Cerebellar cortex (tissue), 1 donor: ENCODE measurements around the gene LCLAT1.
A peak's percentile ranks its signal among the peaks of the same experiment; 100 is the strongest.

Experiments
- DNase-seq: peaks from one replicate; pipeline ENCODE4 v3.0.0-alpha.2; 2015; ENCODE audit warnings: low spot score

Gene LCLAT1

DNA sequence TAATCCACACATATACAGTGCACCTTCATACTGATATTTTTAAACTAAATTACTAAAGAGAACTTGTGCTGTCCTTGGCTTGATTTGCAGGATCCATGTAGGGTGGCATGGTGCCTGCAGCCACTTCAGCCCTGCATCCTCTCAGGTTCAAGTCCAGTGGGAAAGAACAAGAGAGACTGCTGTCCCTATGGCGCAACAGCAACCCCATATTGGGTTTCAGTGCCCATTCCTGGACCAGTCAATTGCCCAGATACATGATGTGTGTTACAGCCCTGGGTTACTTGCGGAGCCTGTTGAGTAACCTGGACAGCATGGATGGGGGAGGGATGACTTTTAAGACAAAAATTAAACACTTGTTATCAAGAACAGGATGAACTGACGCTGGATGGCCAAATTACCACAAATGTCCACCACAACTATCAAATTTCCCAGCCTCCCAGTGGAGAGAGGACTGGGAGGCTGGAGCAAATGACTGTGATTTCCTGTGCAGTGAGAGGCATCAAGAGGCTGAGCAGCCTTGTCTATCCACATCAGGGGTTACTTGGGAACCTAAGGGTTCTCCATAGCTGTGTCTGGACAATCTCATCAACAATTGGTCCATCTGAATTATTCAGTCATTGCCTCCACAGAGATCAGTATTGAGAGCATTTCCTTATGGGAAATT is 198.2 kb downstream of the LCLAT1 start:
- no peak for DNase-seq

DNA sequence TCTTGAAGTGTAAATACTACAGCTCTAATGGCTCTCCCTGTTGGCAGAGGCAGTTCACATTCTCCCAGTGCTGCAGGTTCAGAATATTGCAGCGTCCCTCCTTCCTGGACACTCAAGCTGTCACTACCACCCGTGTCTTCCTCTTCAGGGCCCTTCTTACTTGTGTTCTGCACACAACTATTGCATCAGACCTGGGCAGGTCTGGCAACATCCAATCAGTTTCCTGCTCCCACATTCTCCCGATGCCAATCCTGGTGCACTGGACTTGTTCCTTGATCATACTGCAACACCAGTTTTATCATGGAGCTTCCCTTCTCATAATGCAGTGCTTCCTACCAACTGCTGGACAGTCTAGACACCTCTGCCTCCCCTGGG is 198.7 kb downstream of the LCLAT1 start:
- DNase-seq = no peak

DNA sequence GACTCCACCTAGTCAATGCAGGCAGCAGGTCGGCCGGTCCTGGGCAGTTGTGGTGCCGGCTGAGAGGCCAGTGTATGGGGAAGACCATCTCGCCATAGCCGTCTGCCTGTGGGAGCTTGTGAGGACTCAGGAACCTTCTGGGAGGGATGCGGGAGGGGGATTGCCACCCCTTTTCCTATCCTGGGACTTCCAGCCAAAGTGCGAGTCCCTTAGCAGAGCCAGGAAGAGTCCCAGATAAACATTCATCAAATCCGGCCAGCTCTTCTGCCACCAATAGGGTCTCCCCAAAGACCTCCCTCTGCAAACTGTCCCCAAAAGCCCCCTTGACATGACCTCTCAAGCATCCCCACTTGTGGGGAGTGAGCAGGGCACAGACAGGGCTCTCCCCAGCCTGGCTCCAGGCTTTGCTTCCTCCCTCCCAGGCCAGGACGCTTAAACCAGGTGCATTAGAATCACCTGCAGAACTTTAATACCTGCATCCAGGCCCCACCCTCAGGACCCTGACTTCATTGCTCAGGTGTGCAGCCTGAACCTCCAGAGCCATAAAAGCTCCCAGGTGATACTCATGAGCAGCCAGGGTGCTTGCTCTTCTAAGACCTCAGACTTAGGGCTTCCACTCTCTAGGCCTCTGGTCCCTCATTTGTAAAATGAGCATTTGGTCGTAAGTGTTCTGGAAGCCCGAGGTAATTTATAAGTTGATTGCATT is 200.9 kb downstream of the LCLAT1 start:
- no peak for DNase-seq

DNA sequence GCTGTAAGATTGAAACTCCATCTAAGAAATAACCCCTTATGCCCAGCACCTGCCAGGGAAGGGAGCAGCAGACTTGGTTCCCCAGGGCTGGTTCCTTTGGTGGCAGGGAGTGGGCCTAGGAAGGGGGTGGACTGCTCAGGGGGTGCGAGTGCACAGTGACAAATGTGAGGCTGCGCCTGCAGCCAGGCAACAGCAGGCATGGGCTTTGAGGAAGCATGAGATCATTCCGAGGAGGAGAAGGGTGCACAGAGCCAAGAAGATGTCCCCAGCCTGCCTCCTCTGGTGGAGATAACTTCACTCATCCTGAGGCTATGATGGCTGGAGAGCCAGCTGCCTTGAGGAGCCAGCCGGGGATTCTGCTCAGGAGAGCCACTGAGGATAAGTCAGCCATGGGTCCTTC is 202.2 kb downstream of the LCLAT1 start:
- DNase-seq = peak; percentile 33

DNA sequence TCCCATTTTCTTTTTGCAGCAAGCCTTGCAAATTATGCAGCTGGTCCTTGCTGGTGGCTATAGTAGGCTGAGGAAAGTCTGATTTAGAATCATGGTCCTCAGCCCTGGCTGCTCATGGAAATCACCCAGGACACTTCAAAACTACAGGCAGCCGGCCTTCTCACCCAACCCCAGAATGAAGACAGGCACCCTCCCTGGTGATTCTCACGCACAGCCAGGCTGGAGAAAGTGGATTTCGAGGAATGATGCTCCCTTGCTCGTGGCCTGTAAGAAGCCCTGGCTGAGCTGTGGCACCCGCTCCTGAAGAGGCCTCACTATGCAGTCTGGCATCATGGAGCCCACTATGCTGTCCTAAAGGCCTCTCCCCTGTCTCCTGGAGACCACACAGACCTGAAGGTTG is 202.8 kb downstream of the LCLAT1 start:
- no peak for DNase-seq

DNA sequence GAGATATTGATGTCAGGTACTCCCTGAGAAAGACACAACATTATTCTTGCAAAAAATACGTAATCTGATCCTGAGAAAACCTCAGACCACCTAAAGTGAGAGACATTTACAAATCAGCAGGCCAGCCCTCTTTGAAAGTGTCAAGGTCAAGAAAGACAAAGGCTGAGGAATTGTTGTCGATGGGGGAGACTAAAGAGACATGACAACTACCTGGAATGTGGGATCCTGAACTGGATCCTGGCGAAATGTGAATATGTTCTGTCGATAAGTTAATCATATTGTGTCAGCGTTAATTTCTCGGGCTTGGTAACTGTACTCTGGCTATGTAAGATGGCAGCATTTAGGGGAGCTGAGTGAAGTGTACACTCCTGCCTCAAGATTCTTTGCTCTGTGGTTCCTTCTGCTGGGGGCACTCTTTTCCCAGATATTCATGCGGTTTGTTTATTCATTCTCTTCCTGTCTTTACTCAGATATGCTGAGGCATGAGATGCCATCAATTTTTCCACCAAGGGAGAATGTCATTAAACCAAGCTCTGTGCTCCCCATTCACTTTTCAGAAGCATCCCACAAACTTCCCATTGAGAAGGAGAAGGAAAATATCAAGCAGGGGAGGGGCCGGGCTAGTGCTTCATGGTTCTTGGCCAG is 205.3 kb downstream of the LCLAT1 start:
- no peak for DNase-seq

DNA sequence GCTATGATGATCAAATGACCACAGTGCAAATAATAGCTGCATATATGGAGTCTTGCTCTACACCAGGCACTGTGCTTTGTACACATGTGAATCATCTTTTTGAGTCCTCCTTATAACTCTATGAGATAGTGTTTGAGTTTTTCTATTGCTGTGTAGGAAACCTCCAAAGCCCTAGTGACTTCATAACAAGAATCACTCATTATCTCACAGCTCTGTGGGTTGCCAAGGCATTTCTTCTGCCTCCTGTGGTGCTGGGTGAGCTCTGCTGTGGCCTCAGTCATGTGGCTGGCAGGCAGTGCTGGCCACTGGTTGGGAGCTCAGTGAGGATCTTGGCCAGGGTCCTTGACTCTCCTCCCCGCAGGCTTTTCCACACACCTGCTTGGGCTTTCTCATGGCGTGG is 206.8 kb downstream of the LCLAT1 start:
- DNase-seq = no peak

DNA sequence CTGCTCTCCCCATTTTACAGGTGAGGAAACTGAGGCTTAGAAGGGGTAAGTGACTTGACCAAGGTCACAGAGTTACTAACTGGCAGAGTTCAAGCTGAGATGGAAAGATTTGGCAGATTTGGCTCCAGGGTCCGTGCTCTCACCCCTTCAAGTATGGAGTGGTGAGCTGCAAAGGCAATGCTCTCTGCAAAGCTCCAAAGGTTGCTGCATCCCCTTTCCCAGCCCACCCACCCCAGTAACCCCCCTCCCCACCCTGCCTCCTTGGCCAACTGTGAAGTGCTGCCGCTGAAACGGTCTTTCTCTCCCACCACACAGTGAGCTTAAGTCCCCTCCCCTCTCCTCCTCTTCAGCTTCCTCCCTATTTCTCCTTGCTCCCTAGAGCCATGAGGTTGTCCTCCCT is 207.4 kb downstream of the LCLAT1 start:
- DNase-seq = no peak

DNA sequence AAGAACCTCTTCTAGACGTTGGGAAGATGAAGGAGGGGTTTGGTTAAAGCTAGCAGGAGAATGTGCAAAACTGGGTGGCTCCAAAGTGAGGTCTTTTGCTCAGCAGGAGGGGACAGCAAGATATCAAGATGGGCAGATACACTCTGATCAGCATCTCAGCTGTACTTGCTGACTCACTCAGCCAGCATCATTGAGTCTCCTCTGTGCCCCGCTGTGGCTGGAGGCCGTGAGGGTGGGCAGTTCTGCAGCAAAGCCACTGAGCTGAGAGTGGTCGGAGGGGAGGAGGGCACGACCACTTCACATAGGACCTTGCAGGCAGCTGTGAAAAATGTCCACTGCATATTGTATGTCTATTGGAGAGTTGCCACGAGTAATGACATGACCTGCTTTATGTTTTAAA is 208.2 kb downstream of the LCLAT1 start:
- DNase-seq = no peak

DNA sequence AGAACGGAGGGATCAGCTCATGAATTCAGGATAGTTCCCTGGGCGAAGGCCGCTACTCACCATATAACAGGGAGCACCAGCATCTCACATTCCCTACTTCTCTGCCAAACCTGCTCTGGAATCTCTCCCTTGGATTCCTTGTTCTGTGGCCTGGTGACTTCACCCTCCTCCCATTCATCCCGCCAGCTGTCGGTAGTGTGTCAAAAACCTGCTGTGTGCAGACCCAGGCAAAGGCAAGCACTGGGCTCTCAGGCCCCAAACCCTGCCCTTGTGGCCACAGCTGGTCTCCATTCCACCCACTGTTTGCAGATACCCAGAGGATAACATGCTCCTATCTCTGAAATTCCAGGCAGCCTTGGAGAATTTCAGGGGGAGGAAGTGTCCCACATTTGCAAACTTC is 208.6 kb downstream of the LCLAT1 start:
- no peak for DNase-seq

DNA sequence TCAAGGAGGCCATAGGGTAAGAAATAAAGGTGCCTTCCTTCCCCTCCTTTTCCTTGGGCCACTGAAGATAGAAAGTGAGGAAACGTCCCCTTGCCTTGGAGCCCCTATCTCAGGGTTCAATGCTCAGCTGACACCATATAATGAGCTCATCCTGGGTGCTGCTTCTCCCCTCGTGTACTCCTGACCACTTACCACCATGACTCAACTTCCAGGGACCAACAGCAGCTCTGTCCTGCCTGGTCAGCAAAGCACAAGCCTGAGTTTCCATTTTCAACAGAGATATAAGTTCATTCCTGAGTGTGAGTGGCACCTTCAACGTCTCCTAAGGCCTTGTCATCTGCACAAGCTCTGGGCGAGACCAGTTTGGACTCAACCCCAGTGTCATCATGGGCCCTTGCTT is 209.0 kb downstream of the LCLAT1 start:
- DNase-seq = no peak

DNA sequence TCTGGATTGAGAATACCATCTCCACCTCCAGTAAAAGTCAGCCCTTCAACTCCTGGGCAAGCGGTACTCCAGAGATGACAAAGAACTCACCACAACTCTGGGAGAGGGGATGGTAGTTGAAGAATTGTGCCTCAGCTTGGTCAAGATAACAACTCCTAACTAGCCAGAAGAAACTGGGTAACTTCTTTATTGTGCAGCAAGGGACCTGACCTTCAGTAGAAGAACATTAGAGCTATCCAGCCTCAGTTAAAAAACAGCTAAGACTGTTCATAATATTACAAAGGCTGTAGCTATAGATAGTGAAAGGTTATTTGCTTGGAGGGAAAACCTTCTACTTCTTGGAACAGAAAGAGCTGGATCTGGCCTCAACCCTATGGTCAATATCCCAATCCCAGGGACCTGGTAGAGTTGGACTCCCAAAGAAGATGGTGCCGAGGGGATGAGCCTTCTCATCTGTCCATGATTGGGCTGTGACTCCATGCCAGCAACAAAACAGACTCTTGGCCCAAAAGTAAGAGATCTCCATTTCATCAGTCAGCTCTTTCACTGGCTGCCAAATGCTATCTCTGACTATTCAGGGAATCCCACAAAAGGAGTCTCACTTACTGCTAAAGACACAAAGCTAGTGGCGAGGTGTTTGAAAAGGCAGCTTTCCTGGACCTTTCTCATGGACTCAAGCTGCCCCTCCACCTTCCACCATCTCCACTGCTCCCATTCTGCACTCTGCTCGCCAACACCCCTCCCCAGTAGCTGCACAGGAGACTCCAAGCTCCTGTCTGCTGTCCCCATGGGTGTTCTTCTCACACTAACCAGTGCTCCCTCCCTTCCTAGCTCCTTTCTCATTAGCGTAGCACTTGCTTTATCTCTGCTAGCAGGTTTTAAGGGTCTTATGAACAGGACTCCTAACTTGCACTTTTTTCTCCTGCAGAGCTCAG is 214.4 kb downstream of the LCLAT1 start:
- no peak for DNase-seq

DNA sequence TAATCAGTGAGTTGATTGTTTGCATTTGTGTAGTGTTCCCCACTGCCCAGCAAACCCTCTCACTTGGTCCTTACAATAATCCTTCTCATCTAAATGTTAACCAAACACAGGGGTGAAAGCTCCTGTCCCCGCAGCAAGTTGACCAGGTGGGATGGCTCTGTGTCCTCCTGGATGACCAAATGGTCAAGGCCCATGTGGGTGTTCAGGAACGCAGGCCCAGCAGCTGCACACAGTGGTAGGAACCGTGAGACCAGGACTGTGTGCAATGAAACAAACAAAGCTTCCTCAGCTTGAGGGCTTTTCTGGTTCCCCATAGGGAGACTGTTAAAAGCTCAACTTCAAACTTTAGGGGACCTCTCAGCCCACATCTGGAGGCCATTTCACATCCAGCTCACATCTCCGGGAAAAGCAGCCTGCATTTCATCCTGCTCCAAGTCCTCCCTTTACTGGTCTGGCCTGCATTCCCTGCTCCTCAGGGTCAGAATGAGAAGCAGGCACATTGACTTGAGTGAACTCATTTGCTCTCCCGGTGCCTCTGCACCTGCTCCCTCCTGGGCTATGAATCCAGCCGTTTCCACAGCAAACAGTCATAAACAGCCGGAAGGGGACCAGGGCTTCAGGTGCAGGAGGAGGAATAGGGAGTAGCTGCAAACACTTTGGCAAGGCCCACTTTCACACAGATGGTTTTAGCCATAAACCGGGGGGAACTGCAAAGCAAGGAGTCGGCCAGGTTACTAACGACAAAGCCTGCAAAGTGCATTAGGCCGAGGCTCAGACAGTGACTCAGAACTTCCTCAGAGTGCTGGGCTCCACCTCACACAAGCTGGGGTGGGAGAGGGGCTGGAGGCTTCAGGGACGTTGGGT is 215.5 kb downstream of the LCLAT1 start:
- no peak for DNase-seq

DNA sequence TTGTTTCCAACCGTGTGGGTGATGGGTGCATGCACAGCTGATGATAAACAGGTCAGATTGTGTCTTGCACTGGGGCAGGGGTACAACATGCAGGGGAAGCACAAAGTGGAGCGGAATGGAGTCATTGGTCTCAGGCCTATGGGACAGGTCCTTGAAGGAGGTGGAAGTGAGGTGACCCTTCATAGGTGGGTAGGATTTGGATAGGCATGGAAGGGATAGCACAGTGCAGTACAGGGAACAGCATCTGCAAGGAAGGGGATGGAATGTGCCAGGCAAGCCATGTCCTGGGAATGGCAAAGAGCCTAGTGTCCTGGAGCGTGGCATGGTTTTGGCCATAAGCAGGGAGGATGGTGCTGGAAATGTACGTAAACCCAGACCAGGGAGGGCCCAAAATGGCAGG is 216.3 kb downstream of the LCLAT1 start:
- no peak for DNase-seq

DNA sequence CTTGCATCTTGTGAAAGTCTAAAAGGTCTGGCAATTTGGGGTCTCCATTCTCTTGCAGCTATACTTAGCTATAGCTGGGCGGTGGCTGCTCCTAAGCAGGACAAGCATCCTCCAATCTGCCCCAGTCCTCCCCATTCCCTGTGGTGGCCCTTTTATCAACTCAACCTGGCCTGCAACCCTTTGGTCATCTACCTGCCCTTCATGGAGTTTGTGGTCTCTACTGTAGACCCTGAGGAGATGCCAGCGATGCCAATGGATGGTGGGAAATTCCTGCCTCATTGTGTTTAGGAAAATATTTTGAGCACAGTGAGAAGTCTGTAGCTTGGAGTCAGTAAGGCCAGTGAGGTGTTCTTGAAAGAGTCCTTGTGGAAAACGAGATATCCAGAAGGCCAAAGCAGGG is 216.8 kb downstream of the LCLAT1 start:
- DNase-seq = no peak

DNA sequence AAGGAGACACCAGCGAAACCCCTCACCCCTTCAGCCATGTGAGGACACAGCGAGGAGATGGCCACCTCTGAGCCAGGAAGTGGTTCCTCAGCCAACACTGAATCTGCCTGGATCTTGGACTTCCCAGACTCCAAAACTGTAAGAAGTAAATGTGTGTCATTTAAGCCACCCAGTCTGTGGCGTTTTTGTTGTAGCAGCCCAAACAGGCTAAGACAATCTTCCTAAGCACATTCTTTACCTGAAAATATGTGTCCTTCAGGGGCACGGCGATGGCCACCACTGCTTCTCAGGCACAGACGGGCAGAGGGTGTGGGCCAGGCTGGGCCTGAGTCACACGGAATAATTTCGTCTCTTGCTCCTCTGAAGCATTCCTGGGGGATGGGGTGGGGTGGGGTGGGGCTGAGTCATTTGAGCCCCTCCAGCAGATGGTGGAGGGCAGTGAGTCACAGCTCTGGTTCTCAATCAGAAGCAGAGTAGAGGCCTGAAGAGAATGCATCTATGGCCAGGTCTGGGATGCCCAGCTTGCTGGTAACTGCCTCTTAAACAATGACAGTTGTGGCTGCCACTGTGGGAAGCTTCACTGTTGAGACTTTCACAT is 217.8 kb downstream of the LCLAT1 start:
- no peak for DNase-seq

DNA sequence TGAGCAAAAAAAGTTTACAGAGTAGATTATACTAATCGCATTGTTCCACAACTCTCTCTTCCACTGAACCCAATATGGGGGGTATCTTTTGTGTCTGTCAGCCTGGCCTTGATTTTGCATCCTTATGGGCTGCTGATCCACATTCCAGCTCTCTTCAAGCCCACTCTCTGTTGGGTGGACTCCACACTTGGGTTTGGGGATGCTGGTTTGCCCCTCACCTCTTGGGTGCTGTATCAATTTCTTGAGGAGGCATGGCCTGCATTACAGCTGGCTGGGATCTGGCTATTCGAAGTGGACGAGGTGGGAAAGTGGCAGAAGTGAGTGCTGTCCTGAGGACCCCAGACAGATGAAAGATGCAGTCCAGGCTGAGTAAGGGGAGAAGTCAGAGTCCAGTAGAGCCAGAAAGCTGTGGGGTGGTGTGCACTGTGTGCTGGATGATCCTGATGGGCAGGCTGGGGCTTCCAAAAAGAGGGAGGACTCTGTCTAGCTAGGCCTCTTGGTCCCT is 218.8 kb downstream of the LCLAT1 start:
- no peak for DNase-seq

DNA sequence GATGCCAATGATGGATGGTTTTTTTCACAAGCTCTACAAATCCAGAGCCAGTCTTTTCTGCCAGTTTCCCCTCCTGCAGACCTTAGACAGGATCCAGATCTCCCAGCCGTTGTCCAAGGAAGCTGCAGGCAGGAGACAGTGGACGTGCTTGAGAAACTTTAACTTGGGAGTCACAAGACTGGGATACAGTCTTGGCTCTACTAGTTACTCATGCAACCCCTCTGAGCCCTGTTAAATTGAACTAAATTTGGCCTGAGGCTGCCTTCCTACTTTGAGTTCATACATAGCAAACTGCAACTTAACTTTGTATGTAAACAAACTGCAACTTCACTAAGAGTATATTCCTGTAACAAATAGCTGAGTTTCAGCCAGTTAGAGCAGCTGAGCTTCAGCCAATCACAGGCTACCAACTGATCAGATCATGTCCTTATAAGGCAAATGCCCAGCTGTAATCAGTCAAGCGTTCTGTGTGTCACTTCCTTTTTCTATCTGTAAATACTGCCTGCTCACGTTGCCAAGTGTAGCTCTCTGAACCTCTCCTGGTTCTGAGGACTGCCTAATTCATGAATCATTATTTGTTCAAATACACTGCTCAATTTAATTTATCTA is 219.3 kb downstream of the LCLAT1 start:
- no peak for DNase-seq

DNA sequence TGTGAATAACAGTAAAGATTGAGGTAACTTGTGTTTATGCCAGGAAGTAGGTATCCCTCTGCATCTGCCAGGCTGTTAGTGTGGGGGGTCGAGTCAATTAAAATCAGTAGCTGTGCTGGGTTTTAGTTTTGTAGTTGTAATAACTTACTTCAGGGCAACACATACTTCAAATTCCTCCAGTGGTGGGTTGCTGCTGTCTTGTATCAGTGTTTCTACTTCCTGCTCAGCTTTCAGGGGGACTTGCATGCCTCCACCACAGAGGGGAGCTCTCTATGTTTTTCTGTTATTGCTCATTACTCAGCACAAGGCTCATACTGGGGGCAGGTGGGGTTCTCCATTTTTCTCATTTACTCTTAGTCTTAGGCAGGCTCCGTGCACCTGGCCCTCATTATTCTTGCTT is 223.4 kb downstream of the LCLAT1 start:
- DNase-seq = no peak

DNA sequence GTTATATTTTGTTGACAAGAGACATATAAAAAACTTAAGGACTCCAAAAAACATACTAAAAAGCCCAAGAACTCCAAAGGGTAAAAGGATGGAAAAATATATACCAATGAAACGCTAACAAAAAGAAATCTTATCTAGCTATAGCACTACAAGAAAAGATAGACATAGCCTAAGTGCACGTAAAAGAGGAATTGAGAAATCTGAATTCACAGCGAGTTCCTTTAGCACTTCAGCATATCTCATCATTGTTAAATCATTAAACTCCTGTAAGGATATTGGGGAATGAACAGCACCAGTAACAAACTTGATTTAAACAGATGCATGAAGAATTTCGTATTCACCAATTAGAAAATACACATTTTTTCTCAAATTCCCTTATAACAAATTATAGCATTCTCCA is 226.1 kb downstream of the LCLAT1 start:
- DNase-seq = no peak
